Measurements from ENCODE around the gene DGKG. TPM values are rescaled to one million over a fixed set of nuclear protein-coding genes. Genes with fewer than 3 reads are reported as not detected.

DGKG gene
- total and polyA plus RNA-seq, 2 of the 8 experiments (the other 6 are each of a cell fraction or from before 2014, with no cell fraction given), result 0.30 to 0.48 TPM

- Histone ChIP-seq H3K79me1 (ENCODE audit: low read depth, low read length) (no peaks in the 10 kb centered on the region), H3K14ac (ENCODE audit: insufficient read length) (no peak overlapping the region), H3K4me2 (ENCODE audit: insufficient read depth in 1 of 2, low read depth in 2 of 2, low read length in 2 of 2) (no peak overlapping the region), H3K79me2 (ENCODE audit: control insufficient read depth in 1 of 2, insufficient read depth in 2 of 2, low read length in 2 of 2) (no peaks in the 10 kb centered on the region), H4K5ac (ENCODE audit: insufficient read length, low read depth, low read length) (no peak overlapping the region), H3K36me3 (ENCODE audit: control insufficient read depth in 2 of 4, insufficient read depth in 4 of 4, low read length in 3 of 4) (no peaks in the 10 kb centered on the region), H3K9ac (replicated peaks in 1 of 4; ENCODE audit: extremely low read depth in 1 of 4, low read depth in 3 of 4, low read length in 3 of 4) (no peak overlapping the region), H2BK5ac (ENCODE audit: low read depth, low read length) (no peak overlapping the region), H3K18ac (ENCODE audit: extremely low read depth, low read length) (no peak overlapping the region), H2AFZ (ENCODE audit: low read length) (no peak overlapping the region), H2AK5ac (ENCODE audit: low read depth, low read length) (no peak overlapping the region), H2BK20ac (ENCODE audit: low read length) (no peak overlapping the region), H2BK12ac (ENCODE audit: low read depth, low read length) (no peak overlapping the region), H3K27ac (ENCODE audit: low read depth, low read length) (no peak overlapping the region), H2BK120ac (replicated peaks; ENCODE audit: low read depth, low read length) (no peak overlapping the region), H3K4me3 (ENCODE audit: extremely low read depth in 1 of 4, insufficient read depth in 2 of 4, low read depth in 3 of 4, low read length in 4 of 4) (no peak overlapping the region), H4K20me1 (replicated peaks in 1 of 2; ENCODE audit: control insufficient read depth in 1 of 2, insufficient read depth in 2 of 2, low read length in 2 of 2) (no peaks in the 10 kb centered on the region), H3K23ac (ENCODE audit: insufficient read length) (no peak overlapping the region), H3K4ac (replicated peaks; ENCODE audit: insufficient read length, low read depth, low read length) (no peak overlapping the region), H4K8ac (ENCODE audit: extremely low read depth, insufficient read depth, low read length) (no peak overlapping the region), H3K23me2 (ENCODE audit: low read depth, low read length) (no peaks in the 10 kb centered on the region), H3K9me3 (ENCODE audit: insufficient read depth in 2 of 2, low read depth in 1 of 2, low read length in 1 of 2) (no peaks in the 10 kb centered on the region), H2BK15ac (ENCODE audit: low read length) (no peak overlapping the region), H3K27me3 (replicated peaks in 1 of 4; ENCODE audit: control insufficient read depth in 3 of 4, extremely low read depth in 1 of 4, insufficient read depth in 3 of 4, low read length in 3 of 4) (no peaks in the 10 kb centered on the region), H3K4me1 (replicated peaks in 1 of 4; ENCODE audit: control insufficient read depth in 3 of 4, insufficient read depth in 4 of 4, low read length in 3 of 4) (peaks cover 0 to 10% (median 9%) of the 10 kb centered on the region in 4 experiments; a peak in 5 of 7 replicates), H3K56ac (replicated peaks; ENCODE audit: insufficient read length, low read depth, low read length) (no peak overlapping the region), H4K91ac (replicated peaks; ENCODE audit: insufficient read length, low read length) (no peak overlapping the region)
- CTCF ChIA-PET (ENCODE audit: partially characterized antibody), result interaction anchor here (1.0 to 2.4 kb wide), 3 partner anchors 11 to 45 kb away, joined by 3 to 10 read pairs (median 5); no protein-coding TSS in a partner anchor
- POLR2A ChIA-PET (ENCODE audit: partially characterized antibody), result no interaction called here
- 93% methylated on average over 2 of the region's 2 CpGs; no CpG with 5 or more reads in 1 of the 2 experiments for WGBS, 2 experiments (ENCODE audit: extremely low coverage in 1 of 2, insufficient coverage in 1 of 2, insufficient read length in 1 of 2, insufficient replicate concordance in 2 of 2, low coverage in 1 of 2, low lambda C conversion rate in 2 of 2, missing lambda C conversion rate in 1 of 2)
- no peak for FAIRE-seq
- no peak for DNase-seq (ENCODE audit: low read depth in 1 of 2, low spot score in 2 of 2)
- TF ChIP-seq GABPA (IDR thresholded peaks at IDR 0.05; ENCODE audit: borderline replicate concordance, insufficient read depth, low read length), result no peak
- no peak for TF ChIP-seq SUZ12 (IDR thresholded peaks at IDR 0.05; ENCODE audit: low read length)
Measured at GRCh38 chr3:186214670-186215069, 147.4 kb downstream of the DGKG start.
